IMR-90 (cell line): ENCODE data around the gene RCE1. TPM values are rescaled to one million over a fixed set of nuclear protein-coding genes. Genes with fewer than 3 reads are reported as not detected.

Source experiments
- ATAC-seq: fragments of 200-7000 bp; cut with Tn5 transposase; 2 replicates; pipeline ENCODE4 v1.9.1; 2020; ENCODE audit warnings: low read depth, mild to moderate bottlenecking, moderate library complexity
- BruUV-seq: library from RNA; stranded (reverse); fragments of 400-500 nt; replicated peaks from 2 replicates; lab custom pipeline; 2021; lab: Mats Ljungman, UMichigan
- CTCF ChIA-PET: fragments of 300-600 bp; formaldehyde crosslinking; extraction: SDS; loops from one replicate; lab custom pipeline; 2021; ENCODE audit warnings: antibody characterized with exemption; lab: Yijun Ruan, JAX
- POLR2A ChIA-PET: fragments of 300-600 bp; sonication (Branson Sonifier 250); formaldehyde crosslinking; loops from one replicate; lab custom pipeline; 2022; ENCODE audit warnings: antibody characterized with exemption; ENCODE audit not compliant: unreplicated experiment; lab: Charles Lee
- DNase-seq: peaks from one replicate; pipeline ENCODE4 v3.0.0; 2013
- H2AFZ ChIP-seq: replicated peaks from 2 replicates; pipeline ENCODE3; 2013; ENCODE audit warnings: low read length, mild to moderate bottlenecking; ENCODE audit not compliant: poor library complexity
- H2AK5ac ChIP-seq: 2 replicates; pipeline ENCODE4 v1.6.1; 2013; ENCODE audit warnings: low read depth, low read length, inconsistent platforms
- H2AK9ac ChIP-seq: replicated peaks from 2 replicates; pipeline ENCODE3; 2013; ENCODE audit warnings: mild to moderate bottlenecking, low read depth, low read length, moderate library complexity; ENCODE audit not compliant: poor library complexity
- H2BK120ac ChIP-seq: 2 replicates; pipeline ENCODE4 v1.6.1; 2013; ENCODE audit warnings: low read depth, low read length, inconsistent platforms
- H2BK15ac ChIP-seq: 3 replicates; pipeline ENCODE4 v1.6.1; 2013; ENCODE audit warnings: low read depth, low read length, inconsistent platforms
- H2BK20ac ChIP-seq: 2 replicates; pipeline ENCODE4 v1.6.1; 2013; ENCODE audit warnings: low read depth, mild to moderate bottlenecking, inconsistent platforms, low read length, moderate library complexity
- H2BK5ac ChIP-seq: 2 replicates; pipeline ENCODE4 v1.6.1; 2013; ENCODE audit warnings: mild to moderate bottlenecking, low read depth, low read length, inconsistent platforms; ENCODE audit not compliant: poor library complexity, severe bottlenecking
- H3K14ac ChIP-seq: replicated peaks from 2 replicates; pipeline ENCODE4 v1.6.1; 2013; ENCODE audit warnings: low read depth, low read length, inconsistent platforms
- H3K18ac ChIP-seq: 2 replicates; pipeline ENCODE4 v1.6.1; 2013; ENCODE audit warnings: low read depth, low read length, control low read depth
- H3K23ac ChIP-seq: 2 replicates; pipeline ENCODE4 v1.6.1; 2013; ENCODE audit warnings: low read depth, low read length, inconsistent platforms
- H3K27ac ChIP-seq: 2 replicates; pipeline ENCODE4 v1.5.1; 2013; ENCODE audit warnings: mild to moderate bottlenecking, control low read depth, low read length; ENCODE audit not compliant: insufficient read depth
- H3K27me3 ChIP-seq: 2 replicates; pipeline ENCODE4 v1.6.1; 2013; ENCODE audit warnings: low read length; ENCODE audit not compliant: control insufficient read depth, insufficient read depth
- H3K36me3 ChIP-seq: 2 replicates; pipeline ENCODE4 v1.6.1; 2013; ENCODE audit warnings: low read length, mixed read lengths; ENCODE audit not compliant: control insufficient read depth, insufficient read depth
- H3K4ac ChIP-seq: 2 replicates; pipeline ENCODE4 v1.6.1; 2013; ENCODE audit warnings: low read depth, low read length, inconsistent platforms
- H3K4me1 ChIP-seq: 2 replicates; pipeline ENCODE4 v1.6.1; 2013; ENCODE audit warnings: low read length, mixed read lengths; ENCODE audit not compliant: control insufficient read depth, insufficient read depth
- H3K4me2 ChIP-seq: 2 replicates; pipeline ENCODE4 v1.6.1; 2013; ENCODE audit warnings: low read depth, mild to moderate bottlenecking, control low read depth, low read length, moderate library complexity
- H3K4me3 ChIP-seq: 2 replicates; pipeline ENCODE4 v1.5.1; 2013; ENCODE audit warnings: low read depth, mild to moderate bottlenecking, control low read depth, low read length, moderate library complexity; ENCODE audit not compliant: insufficient read depth
- H3K56ac ChIP-seq: 2 replicates; pipeline ENCODE4 v1.6.1; 2013; ENCODE audit warnings: low read length, inconsistent platforms; ENCODE audit not compliant: insufficient read depth; ENCODE audit errors: extremely low read depth
- H3K79me1 ChIP-seq, 2 experiments: 2 replicates each; pipeline ENCODE4 v1.6.1; 2013; ENCODE audit warnings: low read length in 2 of 2, inconsistent platforms in 1 of 2, low read depth in 1 of 2
- H3K9ac ChIP-seq: 2 replicates; pipeline ENCODE4 v1.6.1; 2013; ENCODE audit warnings: low read depth, low read length, control low read depth
- H3K9me1 ChIP-seq: 2 replicates; pipeline ENCODE4 v1.6.1; 2013; ENCODE audit warnings: low read length, inconsistent platforms; ENCODE audit not compliant: insufficient read depth
- H3K9me3 ChIP-seq: 2 replicates; pipeline ENCODE4 v1.6.1; 2013; ENCODE audit warnings: low read length; ENCODE audit not compliant: control insufficient read depth, insufficient read depth
- H4K20me1 ChIP-seq: 2 replicates; pipeline ENCODE4 v1.6.1; 2013; ENCODE audit warnings: low read length, inconsistent platforms; ENCODE audit not compliant: insufficient read depth
- H4K5ac ChIP-seq: 2 replicates; pipeline ENCODE4 v1.6.1; 2013; ENCODE audit warnings: mild to moderate bottlenecking, low read depth, low read length, control low read depth
- H4K8ac ChIP-seq, 2 experiments: 2 replicates each; pipeline ENCODE4 v1.6.1; 2013; ENCODE audit warnings: low read depth in 2 of 2, low read length in 2 of 2, control low read depth in 1 of 2, inconsistent platforms in 1 of 2
- H4K91ac ChIP-seq: 2 replicates; pipeline ENCODE4 v1.6.1; 2013; ENCODE audit warnings: low read depth, low read length, inconsistent platforms; ENCODE audit not compliant: insufficient read depth
- BHLHE40 ChIP-seq: fragments of 150-350 bp; IDR thresholded peaks from 2 replicates; pipeline ENCODE4 v1.6.1; 2016; ENCODE audit warnings: mild to moderate bottlenecking, low read depth, low read length
- CHD1 ChIP-seq: IDR thresholded peaks from 2 replicates; pipeline ENCODE4 v1.6.1; 2012; ENCODE audit warnings: low read depth, low read length, improper control_type of control experiment
- CTCF ChIP-seq: conservative IDR thresholded peaks from 2 replicates; pipeline ENCODE4 v1.5.1; 2012; ENCODE audit warnings: mild to moderate bottlenecking, low read depth, low read length, improper control_type of control experiment
- FOS ChIP-seq: fragments of 150-350 bp; IDR thresholded peaks from 2 replicates; pipeline ENCODE4 v1.6.1; 2016; ENCODE audit warnings: low read depth, low read length
- MAFK ChIP-seq: IDR thresholded peaks from 2 replicates; pipeline ENCODE4 v1.6.1; 2012; ENCODE audit warnings: low read depth, low read length, improper control_type of control experiment
- MAZ ChIP-seq: IDR thresholded peaks from 2 replicates; pipeline ENCODE4 v1.6.1; 2012; ENCODE audit warnings: low read depth, mild to moderate bottlenecking, low read length, improper control_type of control experiment, moderate library complexity, borderline replicate concordance
- MXI1 ChIP-seq: IDR thresholded peaks from 2 replicates; pipeline ENCODE4 v1.6.1; 2012; ENCODE audit warnings: low read depth, mild to moderate bottlenecking, low read length, moderate library complexity, borderline replicate concordance
- NFE2L2 ChIP-seq: fragments of 150-350 bp; IDR thresholded peaks from 2 replicates; pipeline ENCODE4 v1.6.1; 2016; ENCODE audit warnings: low read depth, mild to moderate bottlenecking, low read length
- POLR2A ChIP-seq: IDR thresholded peaks from 2 replicates; pipeline ENCODE4 v1.6.1; 2012; ENCODE audit warnings: mild to moderate bottlenecking, low read depth, low read length
- RAD21 ChIP-seq: IDR thresholded peaks from 2 replicates; pipeline ENCODE4 v1.6.1; 2012; ENCODE audit warnings: low read length, improper control_type of control experiment
- RCOR1 ChIP-seq: IDR thresholded peaks from 2 replicates; pipeline ENCODE4 v1.6.1; 2012; ENCODE audit warnings: mild to moderate bottlenecking, low read length, improper control_type of control experiment; ENCODE audit not compliant: insufficient replicate concordance
- RFX5 ChIP-seq: IDR thresholded peaks from 2 replicates; pipeline ENCODE4 v1.8.0; 2012; ENCODE audit warnings: low read depth, mild to moderate bottlenecking, low read length, moderate library complexity
- SMC3 ChIP-seq: fragments of 150-350 bp; IDR thresholded peaks from 2 replicates; pipeline ENCODE4 v1.6.1; 2016; ENCODE audit warnings: low read depth, mild to moderate bottlenecking, antibody characterized with exemption, low read length, moderate library complexity
- USF2 ChIP-seq: fragments of 150-350 bp; IDR thresholded peaks from 2 replicates; pipeline ENCODE4 v1.6.1; 2017; ENCODE audit warnings: mild to moderate bottlenecking, antibody characterized with exemption, low read length, low read depth
- WGBS, 2 experiments: methylation state at CpG; one replicate each; pipeline versions ENCODE4 v1.1.5 to v1.1.7; 2013; ENCODE audit warnings: missing lambda C conversion rate in 2 of 2; ENCODE audit not compliant: insufficient read length in 1 of 2; ENCODE audit errors: extremely low coverage in 2 of 2; 5-methylcytosine and 5-hydroxymethylcytosine counted together
- dilution Hi-C: fragments of 300-500 bp; cut with HindIII; formaldehyde crosslinking; loops from one replicate; pipeline ENCODE4 v1.14.3; 2018; ENCODE audit warnings: low sequenced_read_pairs; ENCODE audit not compliant: unreplicated experiment
- in situ Hi-C: fragments of 300-500 bp; cut with MboI; formaldehyde crosslinking; loops from 3 replicates; pipeline ENCODE4 v1.14.3; 2019; ENCODE audit warnings: low sequenced_read_pairs, inconsistent platforms, mixed read lengths
- intact Hi-C: fragments of 100-400 bp; cut with micrococcal nuclease; formaldehyde crosslinking; loops from 2 replicates; pipeline ENCODE4 v1.10.0; 2022
- polyA plus RNA-seq, 3 experiments: library from polyadenylated mRNA; depleted of rRNA; stranded (reverse); fragments of >200 nt; gene quantifications; 2 replicates each; pipeline ENCODE4 v1.2.3, GENCODE V29; 2012; ENCODE audit warnings: low replicate concordance in 1 of 3
- total RNA-seq: library from RNA; depleted of rRNA; stranded (reverse); fragments of >200 nt; gene quantifications from 2 replicates; pipeline ENCODE4 v1.2.3, GENCODE V29; 2012

The RCE1 gene
- total and polyA plus RNA-seq, 2 of the 4 experiments (the other 2 are of a cell fraction) = 6.6 to 19.4 TPM

- Histone ChIP-seq H2AK5ac (no peak overlapping the region), H4K5ac (no peak overlapping the region), H3K4me2 (no peak overlapping the region), H3K18ac (no peak overlapping the region), H3K14ac (no peak overlapping the region), H4K8ac (no peak overlapping the region), H2BK20ac (no peak overlapping the region), H2BK120ac (no peak overlapping the region), H3K4me3 (no peak overlapping the region), H3K36me3 (peaks cover 54% of the 10 kb centered on the region; the same call in 1 of the 2 replicates), H3K27me3 (no peaks in the 10 kb centered on the region), H2AK9ac (no peak overlapping the region), H3K27ac (no peak overlapping the region), H2AFZ (no peak overlapping the region), H4K20me1 (no peaks in the 10 kb centered on the region), H3K4ac (no peak overlapping the region), H3K23ac (no peak overlapping the region), H2BK5ac (no peak overlapping the region), H3K79me1 (no peaks in the 10 kb centered on the region), H4K91ac (no peak overlapping the region), H3K9ac (no peak overlapping the region), H3K56ac (no peak overlapping the region), H2BK15ac (no peak overlapping the region), H3K9me1 (no peaks in the 10 kb centered on the region), H3K4me1 (peaks cover 2% of the 10 kb centered on the region; the same call in 1 of the 2 replicates), H3K9me3 (no peaks in the 10 kb centered on the region)
- DNase-seq = no peak
- no TSS peak for BruUV-seq
- in situ Hi-C loops = no loop called here
- WGBS, 2 experiments = no CpG with 5 or more reads among the region's 13 CpGs
- POLR2A ChIA-PET = no interaction called here
- intact Hi-C loops = no loop called here
- no peak for TF ChIP-seq CHD1
- TF ChIP-seq BHLHE40 = no peak
- TF ChIP-seq FOS = no peak
- TF ChIP-seq MXI1 = no peak
- no peak for TF ChIP-seq POLR2A
- TF ChIP-seq RCOR1 = no peak
- no peak for TF ChIP-seq RAD21
- TF ChIP-seq CTCF = no peak
- TF ChIP-seq RFX5 = no peak
- TF ChIP-seq USF2 = no peak
- TF ChIP-seq SMC3 = no peak
- TF ChIP-seq NFE2L2 = no peak
- no peak for TF ChIP-seq MAZ
- no peak for TF ChIP-seq MAFK
- CTCF ChIA-PET = no interaction called here
- no peak for ATAC-seq
- dilution Hi-C loops = no loop called here
Observed at GRCh38 chr11:66868082-66868725, 25.0 kb downstream of the RCE1 start.
